Ovary (tissue), 9 donors: ENCODE data around the gene SETX. TPM values are rescaled to one million over a fixed set of nuclear protein-coding genes. Genes with fewer than 3 reads are reported as not detected.

Experiments
- DNase-seq, 5 donors: peaks; one replicate each; pipeline ENCODE4 v3.0.0-alpha.2; 2019 to 2020
- H3K27ac ChIP-seq, 2 donors: fragments of 200-600 bp; one replicate each; pipeline versions ENCODE4 v1.5.1 to v1.8.0; 2019 to 2022
- H3K27me3 ChIP-seq: fragments of 200-600 bp; one replicate; pipeline ENCODE4 v1.8.0; 2022
- H3K36me3 ChIP-seq: fragments of 200-600 bp; sonication (generic); one replicate; pipeline ENCODE4 v1.5.1; 2019
- H3K4me1 ChIP-seq: one replicate; pipeline ENCODE4 v1.8.1; 2013; ENCODE audit warnings: mild to moderate bottlenecking, moderate library complexity; ENCODE audit not compliant: insufficient read depth
- H3K4me3 ChIP-seq: fragments of 200-600 bp; sonication (generic); one replicate; pipeline ENCODE4 v1.5.1; 2017
- H3K9me3 ChIP-seq, 2 donors: fragments of 200-600 bp in 1 of 2; sonication (generic) in 1 of 2; one replicate each; pipeline versions ENCODE4 v1.5.1 to v1.8.1; 2013 to 2019; ENCODE audit warnings: mild to moderate bottlenecking in 1 of 2, moderate library complexity in 1 of 2
- CTCF ChIP-seq, 3 donors: fragments of 450-650 bp in 2 of 3; fragments of 200-600 bp in 1 of 3; IDR thresholded peaks; one replicate each; pipeline versions ENCODE4 v1.5.1 to v1.8.0; 2016 to 2022; ENCODE audit warnings: antibody characterized with exemption in 3 of 3, mild to moderate bottlenecking in 1 of 3
- EP300 ChIP-seq: sonication (generic); formaldehyde crosslinking; IDR thresholded peaks from one replicate; pipeline ENCODE4 v1.6.1; 2017; ENCODE audit warnings: antibody characterized with exemption
- POLR2A ChIP-seq: fragments of 450-650 bp; IDR thresholded peaks from one replicate; pipeline ENCODE4 v1.6.1; 2017; ENCODE audit warnings: antibody characterized with exemption, mild to moderate bottlenecking, moderate library complexity
- WGBS, 3 donors: extraction: QIAGEN DNeasy Blood & Tissue Kit in 1 of 3; methylation state at CpG; one replicate each; pipeline versions ENCODE4 v1.1.5 to v1.1.7; 2013 to 2017; 5-methylcytosine and 5-hydroxymethylcytosine counted together
- intact Hi-C, 4 donors: fragments of 100-400 bp; cut with DNase I; formaldehyde crosslinking; loops; one replicate each; pipeline versions ENCODE4 v1.11.0 to v1.15.1; 2022 to 2023
- polyA plus RNA-seq, 2 donors: library from polyadenylated mRNA; stranded (reverse); fragments of 200-250 nt in 1 of 2; fragments of 350-450 nt in 1 of 2; fragmentation: Illumina TruSeq in 1 of 2; extraction: RNeasy Lipid Tissue Mini Kit (QIAGEN cat#74804) in 1 of 2; gene quantifications; one replicate each; pipeline ENCODE4 v1.2.3, GENCODE V29; 2013 to 2014
- total RNA-seq, 7 donors: library from RNA; depleted of rRNA in 2 of 7; stranded (reverse); fragments of >200 nt in 2 of 7; fragmentation: NEBNext Ultra II Directional in 3 of 7; extraction: Animal tissue kit (Norgen Biotek cat#: 25700) in 3 of 7; gene quantifications; one replicate each; pipeline versions ENCODE4 v1.1.0 to v1.2.4, GENCODE V29; 2016 to 2023
- donor health status: DM: no; HTN: no; CAD: no; lungs with moderate emphysema.
- donor health status: DM: no; HTN: no; CAD: no.
- donor health status: Bipolar disorder and iron deficiency.
- donor health status: DM: yes; HTN: yes; CAD: no.
- donor health status: DM: no; HTN: no; CAD: no.
- donor health status: DM: yes; HTN: yes; CAD: no.

The SETX gene
- total and polyA plus RNA-seq, 9 donors, result 19.9 to 51.9 (median 40.8) TPM

GRCh38 chr9:132235894-132236661 lies 118.7 kb downstream of the SETX start:
- intact Hi-C loops, result loop anchor here (5.0 to 10.0 kb wide), 5 partner anchors 71 to 641 kb away; partner anchors contain the start of gene NTNG2 (in 1 of the 4)
- TF ChIP-seq CTCF (IDR thresholded peaks at IDR 0.05) (peak; percentile 67 to 91 (median 69)), POLR2A (no peak)
- H3K27ac ChIP-seq, result no peak overlapping the region
- H3K4me1 ChIP-seq, result peaks cover 2% of the 10 kb centered on the region
- WGBS, 3 donors, result 31 to 32% (median 32%) methylated on average over 19 of the region's 19 CpGs
- H3K36me3 ChIP-seq, result no peaks in the 10 kb centered on the region
- H3K4me3 ChIP-seq, result no peak overlapping the region
- H3K27me3 ChIP-seq, result no peaks in the 10 kb centered on the region
- no peaks in the 10 kb centered on the region for H3K9me3 ChIP-seq
- DNase-seq, result peak; percentile 62 to 85 (median 83)

DNA sequence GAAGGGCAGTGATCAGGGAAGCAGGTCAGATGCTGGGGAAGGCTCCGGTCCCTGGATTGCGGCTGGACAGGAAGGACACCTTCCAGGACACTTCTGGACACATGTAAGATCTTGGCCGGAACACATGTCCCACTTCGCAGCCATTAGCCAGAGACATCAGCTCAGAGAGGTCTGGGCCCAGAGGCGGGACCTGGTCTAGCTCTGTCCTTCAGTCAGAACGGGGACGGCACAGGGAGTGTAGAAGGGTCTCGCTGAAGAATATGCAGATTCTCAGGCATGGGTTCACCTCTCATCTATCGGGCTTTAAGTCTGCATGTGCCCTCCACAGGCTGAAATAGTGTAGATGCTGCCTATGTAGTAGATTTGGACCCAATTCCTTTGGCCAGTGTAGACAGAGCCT lies 119.7 kb downstream of the SETX start:
- Histone ChIP-seq H3K27me3 (no peaks in the 10 kb centered on the region), H3K36me3 (no peaks in the 10 kb centered on the region), H3K27ac (no peak overlapping the region), H3K9me3 (no peaks in the 10 kb centered on the region), H3K4me3 (no peak overlapping the region), H3K4me1 (no peaks in the 10 kb centered on the region)
- TF ChIP-seq CTCF (IDR thresholded peaks at IDR 0.05) (no peak), POLR2A (no peak), EP300 (no peak)
- no peak for DNase-seq
- intact Hi-C loops, result loop anchor here (5.0 to 10.0 kb wide), 5 partner anchors 70 to 640 kb away; partner anchors contain the start of gene NTNG2 (in 1 of the 4)
- 84 to 89% (median 88%) methylated on average over 9 of the region's 9 CpGs for WGBS, 3 donors

GRCh38 chr9:132234535-132234934 lies 120.3 kb downstream of the SETX start:
- H3K9me3 ChIP-seq, result no peaks in the 10 kb centered on the region
- no peak overlapping the region for H3K4me3 ChIP-seq
- no peak for TF ChIP-seq POLR2A
- no peak for TF ChIP-seq CTCF (IDR thresholded peaks at IDR 0.05)
- TF ChIP-seq EP300, result no peak
- 50 to 57% (median 55%) methylated on average over 12 of the region's 12 CpGs for WGBS, 3 donors
- intact Hi-C loops, result loop anchor here in 3 of 4 donors (10.0 kb wide), 4 partner anchors 70 to 640 kb away; partner anchors contain the start of gene NTNG2 (in 1 of the 3)
- DNase-seq, result no peak
- H3K4me1 ChIP-seq, result no peaks in the 10 kb centered on the region
- H3K27ac ChIP-seq, result no peak overlapping the region
- H3K36me3 ChIP-seq, result no peaks in the 10 kb centered on the region
- no peaks in the 10 kb centered on the region for H3K27me3 ChIP-seq

GRCh38 chr9:132233138-132233537 lies 121.6 kb downstream of the SETX start:
- H3K4me3 ChIP-seq, result no peak overlapping the region
- no peaks in the 10 kb centered on the region for H3K9me3 ChIP-seq
- no peak overlapping the region for H3K27ac ChIP-seq
- TF ChIP-seq POLR2A (no peak), EP300 (no peak), CTCF (IDR thresholded peaks at IDR 0.05) (no peak)
- H3K36me3 ChIP-seq, result no peaks in the 10 kb centered on the region
- H3K4me1 ChIP-seq, result no peaks in the 10 kb centered on the region
- intact Hi-C loops, result loop anchor here in 3 of 4 donors (10.0 kb wide), 4 partner anchors 68 to 638 kb away; partner anchors contain the start of gene NTNG2 (in 1 of the 3)
- DNase-seq, result no peak
- no peaks in the 10 kb centered on the region for H3K27me3 ChIP-seq
- 43 to 58% (median 49%) methylated on average over 3 of the region's 3 CpGs for WGBS, 3 donors
